HCT116 (cell line): ENCODE data around the gene GDPD5. TPM values are rescaled to one million over a fixed set of nuclear protein-coding genes. Genes with fewer than 3 reads are reported as not detected.
A peak's percentile ranks its signal among the peaks of the same experiment; 100 is the strongest.

Source experiments
- ATAC-seq: fragments of 200-7000 bp; cut with Tn5 transposase; 2 replicates; pipeline ENCODE4 v1.9.1; 2020; ENCODE audit warnings: mild to moderate bottlenecking, moderate library complexity
- BruUV-seq: library from RNA; stranded (reverse); fragments of 400-500 nt; replicated peaks from 2 replicates; lab custom pipeline; 2021; lab: Mats Ljungman, UMichigan
- CTCF ChIA-PET: fragments of 300-600 bp; sonication (Branson Sonifier 250); formaldehyde crosslinking; loops from one replicate; lab custom pipeline; 2021; ENCODE audit warnings: antibody characterized with exemption; lab: Charles Lee
- POLR2A ChIA-PET: fragments of 300-600, 350-600 bp; sonication (Branson Sonifier 250); formaldehyde crosslinking; loops from one replicate; lab custom pipeline; 2021; ENCODE audit warnings: antibody characterized with exemption; lab: Charles Lee
- RAD21 ChIA-PET, 2 experiments: fragments of 300-600 bp; sonication (Branson Sonifier 250); formaldehyde crosslinking; loops; one replicate each; lab custom pipeline; 2023; ENCODE audit warnings: low total read pairs in 2 of 2; ENCODE audit not compliant: uncharacterized antibody in 2 of 2, unreplicated experiment in 2 of 2, low non-redundant PET in 1 of 2; lab: Charles Lee
- DNase-seq: peaks from one replicate; pipeline ENCODE4 v3.0.0-alpha.2; 2010; ENCODE audit warnings: low read depth, low spot score
- H2AFZ ChIP-seq: fragments of 200-600 bp; shearing (Covaris generic), sonication (generic); 2 replicates; pipeline ENCODE4 v1.6.1; 2017; ENCODE audit warnings: low read depth, mixed run types, mixed read lengths, antibody characterized with exemption, low read length; ENCODE audit not compliant: poor library complexity, severe bottlenecking
- H3K27ac ChIP-seq: 2 replicates; pipeline ENCODE4 v1.5.1; 2012; ENCODE audit warnings: low read depth, low read length
- H3K27me3 ChIP-seq: fragments of 200-600 bp; sonication (generic); 2 replicates; pipeline ENCODE4 v1.6.1; 2016; ENCODE audit warnings: mixed run types, low read length, mixed read lengths; ENCODE audit not compliant: insufficient read depth
- H3K36me3 ChIP-seq, 2 experiments: fragments of 200-500 bp in 1 of 2; fragments of 200-600 bp in 1 of 2; sonication (Bioruptor generic) in 1 of 2; sonication (generic) in 1 of 2; 2 replicates each; pipeline versions ENCODE4 v1.5.1 to v1.6.1; 2014 to 2016; ENCODE audit warnings: low read length in 2 of 2, inconsistent platforms in 1 of 2, mixed read lengths in 1 of 2, mixed run types in 1 of 2; ENCODE audit not compliant: insufficient read depth in 2 of 2, control insufficient read depth in 1 of 2
- H3K4me1 ChIP-seq, 2 experiments: fragments of 200-600 bp in 1 of 2; sonication (generic) in 1 of 2; 2 replicates each; pipeline versions ENCODE4 v1.5.1 to v1.6.1; 2012 to 2017; ENCODE audit warnings: low read length in 2 of 2, inconsistent platforms in 1 of 2, mild to moderate bottlenecking in 1 of 2, mixed read lengths in 1 of 2, mixed run types in 1 of 2, moderate library complexity in 1 of 2; ENCODE audit not compliant: insufficient read depth in 2 of 2, control insufficient read depth in 1 of 2
- H3K4me2 ChIP-seq: fragments of 200-600 bp; sonication (generic); 2 replicates; pipeline ENCODE4 v1.6.1; 2017; ENCODE audit warnings: mixed run types, low read length, mixed read lengths
- H3K4me3 ChIP-seq, 2 experiments: fragments of 200-600 bp in 1 of 2; sonication (generic) in 1 of 2; replicated peaks in 1 of 2; 2 replicates each; pipeline ENCODE4 v1.5.1; 2011 to 2016; ENCODE audit warnings: low read length in 2 of 2, control low read depth in 1 of 2, low read depth in 1 of 2, mild to moderate bottlenecking in 1 of 2, mixed read lengths in 1 of 2, mixed run types in 1 of 2
- H3K79me2 ChIP-seq: fragments of 200-600 bp; sonication (generic); 2 replicates; pipeline ENCODE4 v1.6.1; 2017; ENCODE audit warnings: mild to moderate bottlenecking, mixed run types, low read length, moderate library complexity, mixed read lengths; ENCODE audit not compliant: insufficient read depth
- H3K9ac ChIP-seq: fragments of 200-600 bp; sonication (generic); 2 replicates; pipeline ENCODE4 v1.6.1; 2016; ENCODE audit warnings: low read length, mixed read lengths
- H3K9me2 ChIP-seq: fragments of 200-600 bp; sonication (generic), shearing (Covaris generic); 2 replicates; pipeline ENCODE4 v1.6.1; 2017; ENCODE audit warnings: mixed run types, mild to moderate bottlenecking, moderate library complexity; ENCODE audit not compliant: insufficient read depth
- H3K9me3 ChIP-seq, 2 experiments: fragments of 200-500 bp in 1 of 2; fragments of 200-600 bp in 1 of 2; sonication (Bioruptor generic) in 1 of 2; sonication (generic) in 1 of 2; 2 replicates each; pipeline ENCODE4 v1.6.1; 2014 to 2017; ENCODE audit warnings: low read length in 2 of 2, mixed read lengths in 2 of 2, inconsistent platforms in 1 of 2, low read depth in 1 of 2, mild to moderate bottlenecking in 1 of 2, mixed run types in 1 of 2, moderate library complexity in 1 of 2; ENCODE audit not compliant: control insufficient read depth in 1 of 2, insufficient read depth in 1 of 2
- H4K20me1 ChIP-seq: fragments of 200-600 bp; sonication (generic), shearing (Covaris generic); 2 replicates; pipeline ENCODE4 v1.6.1; 2017; ENCODE audit warnings: mixed run types, mild to moderate bottlenecking, moderate library complexity; ENCODE audit not compliant: insufficient read depth
- EGR1 ChIP-seq: IDR thresholded peaks from 2 replicates; pipeline ENCODE4 v1.6.1; 2012; ENCODE audit warnings: low read depth
- ELF1 ChIP-seq: IDR thresholded peaks from 2 replicates; pipeline ENCODE4 v1.6.1; 2012; ENCODE audit warnings: low read depth, borderline replicate concordance
- JUND ChIP-seq: IDR thresholded peaks from 2 replicates; pipeline ENCODE4 v1.6.1; 2012
- SP1 ChIP-seq: IDR thresholded peaks from 2 replicates; pipeline ENCODE4 v1.6.1; 2012; ENCODE audit warnings: low read depth
- ZNF274 ChIP-seq: fragments of 200-500 bp; sonication (Bioruptor generic); IDR thresholded peaks from 2 replicates; pipeline ENCODE4 v1.6.1; 2014; ENCODE audit warnings: mild to moderate bottlenecking, low read depth, low read length, inconsistent platforms
- intact Hi-C: fragments of 100-400 bp; cut with micrococcal nuclease; formaldehyde crosslinking; loops from 2 replicates; pipeline ENCODE4 v1.10.0; 2022
- total RNA-seq: library from RNA; stranded (reverse); gene quantifications from one replicate; pipeline ENCODE4 v1.2.1, GENCODE V29; 2021; ENCODE audit not compliant: unreplicated experiment
- TF ChIP-seq, protein P1 (sequence below): IDR thresholded peaks from 2 replicates; pipeline ENCODE4 v1.6.1; 2012; ENCODE audit warnings: low read depth

The GDPD5 gene
- total RNA-seq, 1 experiment from 2014 or later, result 27.5 TPM

DNA sequence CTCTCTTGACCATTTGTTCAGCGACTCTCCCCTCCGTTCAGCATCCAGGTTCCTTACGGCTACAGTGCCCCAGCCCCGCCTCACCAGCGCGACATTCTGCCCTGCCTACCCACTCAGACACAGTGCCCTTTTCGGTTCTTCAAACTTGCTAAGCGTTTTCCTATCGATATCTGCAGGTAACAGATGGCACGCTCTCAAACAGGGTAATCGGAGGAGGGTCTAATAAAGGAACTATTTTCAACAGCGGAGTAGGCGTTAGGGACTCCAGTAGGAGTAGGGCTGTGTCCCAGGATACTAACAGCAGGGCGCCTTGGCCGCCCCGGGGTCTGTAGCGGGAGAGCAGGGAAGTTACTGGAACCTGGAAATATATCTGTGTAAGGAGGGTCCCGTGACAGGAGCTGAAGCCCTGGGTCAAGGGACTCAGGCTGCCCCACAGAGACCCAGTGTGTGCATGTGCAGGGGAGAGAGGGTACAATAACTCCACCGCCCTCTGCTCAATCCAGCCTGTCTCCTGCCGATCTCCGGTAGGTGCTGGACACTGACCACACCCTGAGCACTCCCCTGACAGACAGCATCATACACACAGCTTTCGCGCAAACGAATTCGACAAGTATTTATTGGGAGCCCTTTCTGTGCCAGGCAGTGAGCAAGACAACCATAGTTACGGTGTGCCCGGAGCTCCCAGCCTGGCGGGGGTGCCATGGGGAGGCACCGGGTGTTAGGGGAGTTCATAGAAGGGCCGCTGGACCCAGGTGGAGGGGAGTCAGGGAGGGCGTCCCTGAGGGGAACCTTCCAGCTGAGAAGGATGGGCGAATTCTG is 94.8 kb downstream of the GDPD5 start:
- H3K27me3 ChIP-seq, result no peaks in the 10 kb centered on the region
- ATAC-seq (no peak; the same call in 1 of the 2 replicates), DNase-seq (no peak)
- no peaks in the 10 kb centered on the region for H3K36me3 ChIP-seq
- ChIA-PET RAD21 (no interaction called here), POLR2A (interaction anchor here (1.3 kb wide), 1 partner anchor 12 kb away, joined by 3 read pairs; no protein-coding TSS in a partner anchor), CTCF (no interaction called here)
- TF ChIP-seq, protein P1, sequence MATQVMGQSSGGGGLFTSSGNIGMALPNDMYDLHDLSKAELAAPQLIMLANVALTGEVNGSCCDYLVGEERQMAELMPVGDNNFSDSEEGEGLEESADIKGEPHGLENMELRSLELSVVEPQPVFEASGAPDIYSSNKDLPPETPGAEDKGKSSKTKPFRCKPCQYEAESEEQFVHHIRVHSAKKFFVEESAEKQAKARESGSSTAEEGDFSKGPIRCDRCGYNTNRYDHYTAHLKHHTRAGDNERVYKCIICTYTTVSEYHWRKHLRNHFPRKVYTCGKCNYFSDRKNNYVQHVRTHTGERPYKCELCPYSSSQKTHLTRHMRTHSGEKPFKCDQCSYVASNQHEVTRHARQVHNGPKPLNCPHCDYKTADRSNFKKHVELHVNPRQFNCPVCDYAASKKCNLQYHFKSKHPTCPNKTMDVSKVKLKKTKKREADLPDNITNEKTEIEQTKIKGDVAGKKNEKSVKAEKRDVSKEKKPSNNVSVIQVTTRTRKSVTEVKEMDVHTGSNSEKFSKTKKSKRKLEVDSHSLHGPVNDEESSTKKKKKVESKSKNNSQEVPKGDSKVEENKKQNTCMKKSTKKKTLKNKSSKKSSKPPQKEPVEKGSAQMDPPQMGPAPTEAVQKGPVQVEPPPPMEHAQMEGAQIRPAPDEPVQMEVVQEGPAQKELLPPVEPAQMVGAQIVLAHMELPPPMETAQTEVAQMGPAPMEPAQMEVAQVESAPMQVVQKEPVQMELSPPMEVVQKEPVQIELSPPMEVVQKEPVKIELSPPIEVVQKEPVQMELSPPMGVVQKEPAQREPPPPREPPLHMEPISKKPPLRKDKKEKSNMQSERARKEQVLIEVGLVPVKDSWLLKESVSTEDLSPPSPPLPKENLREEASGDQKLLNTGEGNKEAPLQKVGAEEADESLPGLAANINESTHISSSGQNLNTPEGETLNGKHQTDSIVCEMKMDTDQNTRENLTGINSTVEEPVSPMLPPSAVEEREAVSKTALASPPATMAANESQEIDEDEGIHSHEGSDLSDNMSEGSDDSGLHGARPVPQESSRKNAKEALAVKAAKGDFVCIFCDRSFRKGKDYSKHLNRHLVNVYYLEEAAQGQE, result no peak
- TF ChIP-seq EGR1 (no peak), ELF1 (no peak), SP1 (no peak), JUND (no peak), ZNF274 (no peak)
- H3K9ac ChIP-seq, result peak overlapping the region; percentile 55
- H3K9me2 ChIP-seq, result no peaks in the 10 kb centered on the region
- H3K27ac ChIP-seq, result peak overlapping the region; percentile 52; the same call in 1 of the 2 replicates
- H3K4me3 ChIP-seq, result peak overlapping the region; percentile 40 to 52
- H3K9me3 ChIP-seq, result no peaks in the 10 kb centered on the region
- H2AFZ ChIP-seq, result no peak overlapping the region
- H3K4me1 ChIP-seq, result peaks cover 0 to 24% of the 10 kb centered on the region in 2 experiments; a peak in 2 of 4 replicates
- H3K79me2 ChIP-seq, result no peaks in the 10 kb centered on the region
- intact Hi-C loops, result no loop called here
- no peaks in the 10 kb centered on the region for H4K20me1 ChIP-seq
- H3K4me2 ChIP-seq, result peak overlapping the region; percentile 71
- BruUV-seq, result no TSS peak
